Nephron progenitor cell (in vitro differentiated cells): ENCODE results near the gene ZNF487.
"Not testable (repeated sequence)": the region's sequence is repeated elsewhere in the genome, so short reads cannot be mapped to it uniquely, and the experiment has no call there.

ENCODE experiments used
- DNase-seq: peaks from one replicate; pipeline ENCODE4 v3.0.0; 2021
- H3K27ac Mint-ChIP-seq: 2 replicates; pipeline ENCODE4 v1.8.0; 2021; ENCODE audit warnings: mild to moderate bottlenecking, moderate library complexity, mixed read lengths
- H3K27me3 Mint-ChIP-seq: 2 replicates; pipeline ENCODE4 v1.8.0; 2021; ENCODE audit warnings: mild to moderate bottlenecking, low read depth, mixed read lengths; ENCODE audit not compliant: poor library complexity
- H3K36me3 Mint-ChIP-seq: 2 replicates; pipeline ENCODE4 v1.8.0; 2021; ENCODE audit warnings: low read depth, mixed read lengths
- H3K4me1 Mint-ChIP-seq: 2 replicates; pipeline ENCODE4 v1.8.0; 2021; ENCODE audit warnings: mixed read lengths
- H3K4me3 Mint-ChIP-seq: 2 replicates; pipeline ENCODE4 v1.8.0; 2021; ENCODE audit warnings: mild to moderate bottlenecking, moderate library complexity, mixed read lengths
- H3K9me3 Mint-ChIP-seq: 2 replicates; pipeline ENCODE4 v1.8.0; 2021; ENCODE audit warnings: mild to moderate bottlenecking, moderate library complexity, mixed read lengths
- CTCF ChIP-seq: fragments of 200-600 bp; sonication (generic); IDR thresholded peaks from 2 replicates; pipeline ENCODE4 v1.5.0; 2021; ENCODE audit warnings: antibody characterized with exemption

ZNF487 gene

GRCh38 chr10:43391496-43391895 lies 45.4 kb upstream of the ZNF487 start:
- Mint-ChIP-seq H3K27me3 (no peaks in the 10 kb centered on the region), H3K36me3 (peaks cover 61% of the 10 kb centered on the region), H3K27ac (peak overlapping the region; percentile 88), H3K4me3 (no peak overlapping the region), H3K9me3 (no peaks in the 10 kb centered on the region), H3K4me1 (peaks cover 45% of the 10 kb centered on the region)
- TF ChIP-seq CTCF = no peak
- no peak for DNase-seq

GRCh38 chr10:43392748-43393147 lies 44.2 kb upstream of the ZNF487 start:
- Mint-ChIP-seq H3K4me3 (no peak overlapping the region), H3K9me3 (no peaks in the 10 kb centered on the region), H3K36me3 (peaks cover 48% of the 10 kb centered on the region), H3K4me1 (peaks cover 53% of the 10 kb centered on the region), H3K27me3 (no peaks in the 10 kb centered on the region), H3K27ac (peak overlapping the region; percentile 90)
- TF ChIP-seq CTCF = no peak
- DNase-seq = no peak

GRCh38 chr10:43393186-43393585 lies 43.7 kb upstream of the ZNF487 start:
- DNase-seq, H3K27me3 Mint-ChIP-seq, H3K4me3 Mint-ChIP-seq, H3K9me3 Mint-ChIP-seq: not testable (repeated sequence)
- peaks cover 44% of the 10 kb centered on the region for H3K36me3 Mint-ChIP-seq
- H3K4me1 Mint-ChIP-seq = peaks cover 57% of the 10 kb centered on the region
- peak overlapping the region; percentile 90 for H3K27ac Mint-ChIP-seq

GRCh38 chr10:43393606-43394360 lies 43.1 kb upstream of the ZNF487 start:
- Mint-ChIP-seq H3K9me3 (no peaks in the 10 kb centered on the region), H3K27ac (peak overlapping the region; percentile 1), H3K36me3 (peaks cover 38% of the 10 kb centered on the region), H3K4me3 (no peak overlapping the region), H3K4me1 (peaks cover 63% of the 10 kb centered on the region), H3K27me3 (no peaks in the 10 kb centered on the region)
- no peak for DNase-seq
- TF ChIP-seq CTCF = no peak

GRCh38 chr10:43394868-43395267 lies 42.0 kb upstream of the ZNF487 start:
- DNase-seq = no peak
- Mint-ChIP-seq H3K27ac (peak overlapping the region; percentile 26), H3K9me3 (no peaks in the 10 kb centered on the region), H3K36me3 (peaks cover 37% of the 10 kb centered on the region), H3K4me1 (peaks cover 67% of the 10 kb centered on the region), H3K4me3 (peak overlapping the region; percentile 92), H3K27me3 (no peaks in the 10 kb centered on the region)
- no peak for TF ChIP-seq CTCF

- peaks cover 67% of the 10 kb centered on the region for H3K4me1 Mint-ChIP-seq
- DNase-seq = peak; percentile 47
- peaks cover 36% of the 10 kb centered on the region for H3K36me3 Mint-ChIP-seq
- no peak for TF ChIP-seq CTCF
- peak overlapping the region; percentile 92 for H3K4me3 Mint-ChIP-seq
- H3K9me3 Mint-ChIP-seq = no peaks in the 10 kb centered on the region
- H3K27ac Mint-ChIP-seq = peak overlapping the region; percentile 99
- no peaks in the 10 kb centered on the region for H3K27me3 Mint-ChIP-seq
Observed at GRCh38 chr10:43395571-43396060, 41.3 kb upstream of the ZNF487 start.
